HG03571 (cell line): ENCODE data around the gene PPP2R2D.
"Not testable (repeated sequence)": the region's sequence is repeated elsewhere in the genome, so short reads cannot be mapped to it uniquely, and the experiment has no call there.

ENCODE experiments used
- ATAC-seq: cut with Tn5 transposase; IDR thresholded peaks from one replicate; pipeline ENCODE4 v1.9.1; 2021; ENCODE audit not compliant: unreplicated experiment

PPP2R2D gene

DNA sequence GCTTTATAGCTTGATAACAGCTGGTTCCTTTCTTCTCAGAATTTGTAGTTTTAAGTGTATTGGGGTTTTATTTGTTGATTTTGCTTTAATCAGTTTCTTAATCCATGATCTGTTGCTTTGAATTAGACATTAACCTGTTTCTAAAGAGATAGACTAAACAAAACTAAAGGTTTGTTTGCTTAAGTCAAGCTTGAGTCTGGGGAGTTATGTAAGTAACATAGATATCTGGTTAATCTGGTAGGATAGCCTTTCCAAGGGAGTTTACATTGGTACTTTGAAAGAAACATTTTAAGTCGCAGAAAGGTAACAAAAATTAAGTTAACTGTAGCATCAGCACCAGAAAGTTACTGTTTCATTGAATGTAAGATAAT, 5.4 kb downstream of the PPP2R2D start:
- no peak for ATAC-seq

DNA sequence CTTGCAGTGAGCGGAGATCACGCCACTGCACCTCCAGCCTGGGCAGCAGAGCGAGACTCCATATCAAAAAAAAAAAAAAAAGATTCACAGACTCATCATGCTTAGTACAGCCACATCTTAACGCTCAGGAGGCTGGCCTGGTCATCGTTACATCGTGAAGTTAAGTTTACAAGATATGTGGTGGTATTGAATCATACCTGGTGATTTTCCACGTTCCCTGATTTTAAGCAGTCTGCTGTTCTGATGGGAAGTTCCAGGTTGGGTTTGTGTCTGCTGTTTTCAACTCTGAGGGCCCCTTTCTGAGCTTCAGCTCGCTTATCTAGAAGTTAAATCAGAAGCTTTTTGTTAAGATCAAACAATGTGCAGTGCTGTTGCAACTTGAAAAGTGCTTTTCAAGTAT, 6.9 kb downstream of the PPP2R2D start:
- ATAC-seq, result no peak

DNA sequence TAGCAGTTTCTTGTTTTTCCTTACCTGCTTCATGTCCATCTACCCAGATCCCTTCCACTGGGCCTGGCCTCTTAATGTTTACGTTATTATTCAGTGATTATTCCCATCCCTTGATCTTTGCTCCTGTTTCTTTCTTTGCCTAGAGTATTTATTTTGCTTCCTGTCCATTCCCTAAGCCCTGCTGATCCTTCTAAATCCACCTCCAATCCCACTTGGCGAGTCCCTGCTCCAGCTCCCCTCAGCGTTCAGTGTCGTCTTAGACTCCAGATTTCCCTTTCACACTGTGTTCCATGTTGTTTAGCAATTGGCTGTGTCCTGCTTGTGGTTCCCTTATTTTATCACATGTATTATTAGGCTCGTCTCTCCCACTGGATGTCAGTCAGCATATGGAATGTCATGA, 7.3 kb downstream of the PPP2R2D start:
- ATAC-seq, result no peak

DNA sequence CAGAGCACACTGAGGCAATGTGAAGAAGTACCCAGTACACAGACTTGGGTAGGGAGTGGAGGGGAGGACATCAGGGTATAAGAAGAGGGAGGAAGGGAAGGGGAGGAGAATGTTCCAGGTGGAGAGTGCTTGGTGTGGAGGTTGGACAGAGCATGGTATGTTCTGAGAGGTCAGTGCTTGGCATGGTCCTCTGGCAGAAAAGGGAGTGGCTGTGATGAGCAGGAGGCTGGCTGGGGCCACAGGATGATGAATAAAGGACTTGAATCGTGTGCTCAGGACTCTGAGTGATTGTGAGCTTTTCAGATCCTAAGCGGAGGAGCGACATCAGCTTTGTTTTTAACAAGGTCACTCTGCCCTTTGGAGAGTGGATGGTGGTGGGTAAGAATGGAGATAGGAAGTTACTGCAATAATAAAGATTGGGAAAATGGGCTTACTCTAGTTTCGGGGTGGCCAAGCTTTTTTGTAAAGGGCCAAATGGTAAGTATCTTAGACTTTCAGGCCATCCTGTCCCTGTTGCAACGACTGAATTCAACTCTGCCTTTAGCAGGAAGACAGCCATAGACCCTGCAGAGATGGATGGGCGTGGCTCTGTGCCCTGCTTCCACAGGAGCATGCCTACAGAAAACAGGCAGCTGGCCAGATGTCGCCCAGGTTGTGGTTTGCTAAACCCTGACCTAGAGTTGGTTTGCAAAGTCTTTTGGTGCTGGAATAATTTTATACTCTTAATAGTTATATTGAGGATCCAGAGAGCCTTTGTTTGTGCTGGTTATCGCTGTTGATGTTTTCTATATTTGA, 8.4 kb downstream of the PPP2R2D start:
- ATAC-seq, result no peak

- no peak for ATAC-seq
Observed at GRCh38 chr10:131909929-131910328, 9.1 kb downstream of the PPP2R2D start.

GRCh38 chr10:131910663-131911314, 10.0 kb downstream of the PPP2R2D start:
- ATAC-seq, result no peak

DNA sequence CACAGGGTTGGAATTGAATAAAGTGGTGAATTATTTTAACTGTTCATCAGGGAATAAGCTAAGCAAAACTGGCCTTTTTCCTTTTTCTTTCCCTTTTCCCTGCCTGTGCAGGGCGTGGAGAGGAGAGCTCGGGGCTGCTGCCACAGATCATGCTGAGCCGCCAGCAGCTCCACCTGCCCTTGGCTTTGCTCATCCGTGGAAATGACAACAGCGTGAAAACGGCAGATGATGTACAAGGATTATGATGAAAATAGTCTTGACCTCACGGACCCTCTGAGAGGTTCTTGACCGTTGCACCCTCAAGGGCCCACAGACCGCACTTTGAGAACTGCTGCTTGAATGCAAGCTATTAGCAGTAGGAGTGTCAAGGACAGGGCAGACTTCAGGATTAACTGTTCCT, 10.6 kb downstream of the PPP2R2D start:
- no peak for ATAC-seq

GRCh38 chr10:131912620-131913019, 11.8 kb downstream of the PPP2R2D start:
- no peak for ATAC-seq

DNA sequence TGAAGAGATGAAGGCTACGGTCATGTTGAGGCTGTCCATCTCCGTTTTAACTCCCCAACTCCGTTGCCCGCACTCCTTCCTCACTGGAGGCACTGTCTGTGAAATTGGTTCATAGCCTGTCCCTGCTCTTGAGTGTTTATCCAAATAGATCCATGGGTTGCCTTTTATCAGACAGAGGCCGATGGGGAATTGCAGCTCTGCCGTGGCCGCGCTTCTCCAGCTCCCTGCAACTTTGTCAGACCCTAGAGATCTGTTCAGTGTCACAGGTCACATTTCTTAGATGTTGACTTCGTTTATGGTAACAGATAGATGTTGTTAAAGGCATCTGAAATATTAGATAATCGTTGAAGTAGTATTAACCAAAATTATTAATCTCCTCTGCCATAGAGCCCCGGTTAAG, 14.7 kb downstream of the PPP2R2D start:
- no peak for ATAC-seq

- no peak for ATAC-seq
Observed at GRCh38 chr10:131915990-131916766, 15.4 kb downstream of the PPP2R2D start.

- ATAC-seq, result not testable (repeated sequence)
Observed at GRCh38 chr10:131916767-131917160, 16.0 kb downstream of the PPP2R2D start.

GRCh38 chr10:131917496-131917895, 16.7 kb downstream of the PPP2R2D start:
- ATAC-seq, result not testable (repeated sequence)

GRCh38 chr10:131919461-131919860, 18.7 kb downstream of the PPP2R2D start:
- not testable (repeated sequence) for ATAC-seq

GRCh38 chr10:131920151-131920550, 19.3 kb downstream of the PPP2R2D start:
- no peak for ATAC-seq

- ATAC-seq, result no peak
Observed at GRCh38 chr10:131920693-131921092, 19.9 kb downstream of the PPP2R2D start.

DNA sequence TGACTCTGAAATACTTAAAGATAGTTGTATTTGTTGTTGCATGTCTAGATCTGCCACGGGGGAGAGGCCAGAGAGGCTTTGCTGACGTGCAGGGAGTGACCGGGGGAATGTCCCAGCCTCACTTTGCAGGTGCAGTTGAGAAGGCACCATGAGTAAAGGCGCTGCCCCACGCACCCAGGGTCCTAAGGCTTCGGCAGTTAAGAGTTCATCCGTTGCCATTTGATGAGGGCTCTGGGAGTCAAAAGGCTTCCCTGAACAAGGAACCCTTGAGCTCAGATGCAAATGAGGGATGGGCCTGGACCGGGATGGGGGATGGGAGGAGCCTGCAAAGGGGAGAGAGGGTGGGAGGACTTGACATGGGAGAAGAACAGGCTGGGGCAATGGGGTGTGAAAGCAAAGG, 20.4 kb downstream of the PPP2R2D start:
- no peak for ATAC-seq

- no peak for ATAC-seq
Observed at GRCh38 chr10:131923038-131923756, 22.4 kb downstream of the PPP2R2D start.

GRCh38 chr10:131925011-131925649, 24.3 kb downstream of the PPP2R2D start:
- ATAC-seq, result no peak

DNA sequence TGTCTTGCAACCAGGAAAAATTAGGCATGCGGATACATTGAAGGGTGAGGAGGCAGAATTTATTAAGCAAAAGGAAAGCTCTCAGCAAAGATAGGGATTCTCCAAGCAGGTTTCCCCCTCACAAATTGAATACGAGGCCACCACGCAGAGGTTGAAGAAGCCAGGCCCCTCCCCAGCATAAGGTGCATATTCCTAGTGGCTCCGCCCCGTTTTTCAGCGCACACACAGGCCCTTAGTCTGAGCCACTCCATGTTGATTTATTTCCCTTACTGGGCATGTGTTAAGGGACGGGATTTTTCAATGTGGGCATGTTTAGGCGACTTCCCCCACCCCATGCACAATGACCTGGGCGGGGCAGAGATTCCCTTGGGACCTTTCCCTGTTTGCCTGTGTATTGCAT, 24.9 kb downstream of the PPP2R2D start:
- no peak for ATAC-seq

DNA sequence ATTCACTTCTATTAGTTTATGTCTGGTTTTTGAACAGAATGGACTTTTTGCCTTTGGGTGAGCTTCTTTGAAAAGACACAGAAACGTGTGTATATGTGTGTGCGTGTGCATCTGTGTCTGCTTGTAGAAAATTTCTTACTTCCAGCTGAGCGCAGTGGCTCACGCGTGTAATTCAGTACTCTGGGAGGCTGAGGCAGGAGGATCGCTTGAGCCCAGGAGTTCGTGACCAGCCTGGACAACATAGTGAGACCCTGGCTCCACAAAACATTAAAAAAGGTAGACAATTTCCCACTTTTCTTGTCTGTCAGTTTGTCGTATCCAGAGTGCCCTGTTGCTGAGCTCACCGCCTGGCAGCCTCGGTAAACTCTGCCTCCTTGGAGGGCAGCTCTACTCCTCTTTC, 25.4 kb downstream of the PPP2R2D start:
- ATAC-seq, result no peak
